Panc1 (cell line): ENCODE measurements around the gene EPHA3. TPM values are rescaled to one million over a fixed set of nuclear protein-coding genes. Genes with fewer than 3 reads are reported as not detected.

Experiments used
- ATAC-seq: fragments of 200-7000 bp; cut with Tn5 transposase; 2 replicates; pipeline ENCODE4 v1.9.1; 2020; ENCODE audit warnings: mild to moderate bottlenecking, moderate library complexity
- BruUV-seq: library from RNA; stranded (reverse); fragments of 400-500 nt; replicated peaks from 2 replicates; lab custom pipeline; 2021; lab: Mats Ljungman, UMichigan
- CTCF ChIA-PET: fragments of 300-600 bp; sonication (Branson Sonifier 250); formaldehyde crosslinking; loops from one replicate; lab custom pipeline; 2022; ENCODE audit warnings: antibody characterized with exemption; lab: Charles Lee
- POLR2A ChIA-PET: fragments of 300-600 bp; sonication (Branson Sonifier 250); formaldehyde crosslinking; loops from one replicate; lab custom pipeline; 2022; ENCODE audit warnings: antibody characterized with exemption; lab: Charles Lee
- DNase-seq: peaks from one replicate; pipeline ENCODE4 v3.0.0-alpha.2; 2010; ENCODE audit warnings: low read depth, low spot score
- H3K27ac ChIP-seq: 2 replicates; pipeline ENCODE4 v1.5.1; 2011; ENCODE audit warnings: mild to moderate bottlenecking, low read length, inconsistent platforms
- H3K27me3 ChIP-seq: fragments of 200-500 bp; sonication (Bioruptor generic); 2 replicates; pipeline ENCODE4 v1.6.0; 2014; ENCODE audit warnings: low read length, inconsistent platforms; ENCODE audit not compliant: control insufficient read depth, insufficient read depth
- H3K36me3 ChIP-seq: fragments of 200-500 bp; sonication (Bioruptor generic); 2 replicates; pipeline ENCODE4 v1.5.1; 2014; ENCODE audit warnings: inconsistent platforms, mild to moderate bottlenecking, low read length, moderate library complexity; ENCODE audit not compliant: control insufficient read depth, insufficient read depth
- H3K4me1 ChIP-seq: 2 replicates; pipeline ENCODE4 v1.5.1; 2011; ENCODE audit warnings: inconsistent platforms, mild to moderate bottlenecking, low read length, moderate library complexity; ENCODE audit not compliant: control insufficient read depth, insufficient read depth
- H3K4me3 ChIP-seq, 2 experiments: 2 replicates each; pipeline ENCODE4 v1.5.1; 2011 to 2012; ENCODE audit warnings: low read depth in 2 of 2, low read length in 2 of 2, mild to moderate bottlenecking in 2 of 2, inconsistent platforms in 1 of 2, moderate library complexity in 1 of 2
- H3K9me3 ChIP-seq: fragments of 200-500 bp; sonication (Bioruptor generic); 2 replicates; pipeline ENCODE4 v1.5.1; 2014; ENCODE audit warnings: low read depth, mild to moderate bottlenecking, inconsistent platforms, low read length, moderate library complexity; ENCODE audit not compliant: control insufficient read depth, insufficient read depth
- CTCF ChIP-seq: fragments of 450-650 bp; IDR thresholded peaks from 2 replicates; pipeline ENCODE4 v1.5.1; 2017; ENCODE audit warnings: mild to moderate bottlenecking
- POLR2AphosphoS5 ChIP-seq: IDR thresholded peaks from 2 replicates; pipeline ENCODE4 v1.6.1; 2012; ENCODE audit warnings: mild to moderate bottlenecking, low read depth, low read length, moderate library complexity
- REST ChIP-seq, 2 experiments: IDR thresholded peaks; 2 replicates each; pipeline ENCODE4 v1.6.1; 2011 to 2012; ENCODE audit warnings: low read depth in 2 of 2, control low read depth in 1 of 2, low read length in 1 of 2, mild to moderate bottlenecking in 1 of 2, moderate library complexity in 1 of 2; ENCODE audit not compliant: insufficient read depth in 1 of 2
- SIN3A ChIP-seq: IDR thresholded peaks from 2 replicates; pipeline ENCODE4 v1.6.1; 2012; ENCODE audit warnings: low read depth, mild to moderate bottlenecking, low read length, moderate library complexity, borderline replicate concordance; ENCODE audit not compliant: insufficient read depth
- TCF7L2 ChIP-seq: IDR thresholded peaks from 2 replicates; pipeline ENCODE4 v1.6.1; 2011; ENCODE audit warnings: mild to moderate bottlenecking, low read depth, low read length, inconsistent platforms
- in situ Hi-C: cut with HindIII; loops from 2 replicates; pipeline ENCODE4 v1.10.0; 2016; ENCODE audit warnings: low sequenced_read_pairs, low pct_unique_long_range_greater_than_20kb
- intact Hi-C: fragments of 100-400 bp; cut with micrococcal nuclease; formaldehyde crosslinking; loops from one replicate; pipeline ENCODE4 v1.10.0; 2022; ENCODE audit not compliant: unreplicated experiment
- total RNA-seq: library from RNA; stranded (reverse); gene quantifications from one replicate; pipeline ENCODE4 v1.2.1, GENCODE V29; 2021; ENCODE audit not compliant: unreplicated experiment

EPHA3 gene
- total RNA-seq, 1 experiment from 2014 or later = 0.05 TPM

- in situ Hi-C loops = no loop called here
- TF ChIP-seq CTCF (no peak), SIN3A (no peak), TCF7L2 (no peak), REST (IDR thresholded peaks at IDR 0.05; ENCODE audit: insufficient read depth in 1 of 2, low read depth in 2 of 2, low read length in 1 of 2) (no peak)
- no TSS peak for BruUV-seq
- Histone ChIP-seq H3K4me1 (no peaks in the 10 kb centered on the region), H3K27ac (no peak overlapping the region), H3K4me3 (no peak overlapping the region), H3K9me3 (no peaks in the 10 kb centered on the region), H3K27me3 (no peaks in the 10 kb centered on the region), H3K36me3 (no peaks in the 10 kb centered on the region)
- intact Hi-C loops = no loop called here
- POLR2A ChIA-PET = no interaction called here
- DNase-seq (no peak), ATAC-seq (no peak)
- CTCF ChIA-PET = no interaction called here
Measured at GRCh38 chr3:89503891-89504391, 396.5 kb downstream of the EPHA3 start.

GRCh38 chr3:89504432-89504831 is 397.0 kb downstream of the EPHA3 start:
- H3K36me3 ChIP-seq = no peaks in the 10 kb centered on the region
- H3K4me1 ChIP-seq = no peaks in the 10 kb centered on the region
- BruUV-seq = no TSS peak
- no peak for TF ChIP-seq REST (IDR thresholded peaks at IDR 0.05; ENCODE audit: insufficient read depth in 1 of 2, low read depth in 2 of 2, low read length in 1 of 2)
- TF ChIP-seq CTCF = no peak
- TF ChIP-seq POLR2AphosphoS5 = no peak
- no peak for TF ChIP-seq TCF7L2
- no peak for TF ChIP-seq SIN3A
- no peaks in the 10 kb centered on the region for H3K27me3 ChIP-seq
- ATAC-seq = no peak
- H3K4me3 ChIP-seq = no peak overlapping the region
- in situ Hi-C loops (no loop called here), intact Hi-C loops (no loop called here)
- ChIA-PET CTCF (no interaction called here), POLR2A (no interaction called here)
- no peak for DNase-seq
- no peaks in the 10 kb centered on the region for H3K9me3 ChIP-seq
- H3K27ac ChIP-seq = no peak overlapping the region
